Measurements from ENCODE around the gene DNA2. TPM values are rescaled to one million over a fixed set of nuclear protein-coding genes. Genes with fewer than 3 reads are reported as not detected.
"Not testable (repeated sequence)": the region's sequence is repeated elsewhere in the genome, so short reads cannot be mapped to it uniquely, and the experiment has no call there.

DNA2 gene
- total RNA-seq, result 1 to 10 TPM; 1.8 to 3.8 (median 2.5) TPM
- polyA plus RNA-seq, result 0.97 TPM
- long read RNA-seq, donor 1, result 0 reads
- long read RNA-seq, donor 2, result 0 reads
- long read RNA-seq, donor 3, partial matches to known transcripts, result 0 of 1 reads
- long read RNA-seq, donor 3, other reads (novel, unspliced or antisense), result 1 of 1 reads
- long read RNA-seq, donor 4, result 0 reads

DNA sequence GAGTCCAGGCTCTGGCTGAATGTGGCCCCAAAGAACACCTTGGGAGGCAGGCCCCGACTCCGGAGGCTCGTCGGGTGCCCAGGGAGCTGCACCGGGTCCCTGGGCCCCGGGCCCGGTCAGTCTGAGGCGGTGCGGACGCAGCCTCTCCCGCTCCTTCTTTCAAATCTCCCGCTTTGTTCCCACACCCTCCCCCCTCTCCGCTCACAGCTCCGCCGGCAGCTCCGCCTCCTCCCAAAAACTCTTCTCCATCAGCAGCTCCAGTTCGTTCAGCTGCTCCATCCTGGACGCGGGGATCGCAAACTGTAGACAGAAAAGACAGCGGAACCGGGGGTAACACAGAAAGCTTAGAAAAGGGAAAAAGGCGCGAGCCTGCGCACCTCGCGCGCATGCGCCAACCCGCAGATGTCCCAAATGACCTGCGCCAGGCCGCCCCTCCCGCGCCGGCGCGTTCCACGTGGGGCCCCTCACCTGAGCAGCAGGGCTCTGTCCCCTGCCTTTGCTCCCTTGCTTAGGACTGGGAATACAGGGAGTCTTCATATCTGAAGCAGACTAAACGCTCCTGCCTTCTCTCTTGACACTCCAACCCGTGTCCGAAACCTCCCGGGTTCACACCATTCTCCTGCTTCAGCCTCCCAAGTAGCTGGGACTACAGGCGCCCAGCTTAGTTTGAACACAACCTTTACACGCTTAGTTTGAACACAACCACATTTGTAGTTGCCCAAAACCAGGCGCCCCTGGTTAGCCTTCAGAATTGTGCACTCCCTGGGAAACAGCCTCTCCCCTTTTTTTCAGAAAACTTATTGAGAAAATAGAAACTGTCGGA is at the start of gene DNA2:
TSS of gene DNA2 (minus strand) at position 388 of the 823 bp plus-strand sequence. CDS start at position 279, 109 bp downstream.
- peak; percentile 90 to 91 for ATAC-seq
- peak; percentile 57 to 86 (median 83) for DNase-seq
- Histone ChIP-seq H3K4me1 (ENCODE audit: control insufficient read depth, insufficient read depth, low read length) (no peaks in the 10 kb centered on the region), H3K27me3 (ENCODE audit: control insufficient read depth, insufficient read depth) (no peaks in the 10 kb centered on the region), H3K27ac (ENCODE audit: low read length) (no peak within 1 kb of the TSS), H3K4me3 (ENCODE audit: low read length) (peak within 1 kb of the TSS; percentile 73), H3K9me3 (ENCODE audit: control insufficient read depth, low read length) (no peaks in the 10 kb centered on the region)
- WGBS, result 3% methylated on average over 46 of the region's 46 CpGs
- intact Hi-C loops (cut with DNase I), result no loop called here

GRCh38 chr10:68518609-68519008 is 46.8 kb upstream of the DNA2 start:
- WGBS, result 93% methylated on average over 11 of the region's 11 CpGs
- H3K9me3 ChIP-seq (ENCODE audit: control insufficient read depth, low read length); H3K27ac ChIP-seq (ENCODE audit: low read length); intact Hi-C loops (cut with DNase I); H3K4me3 ChIP-seq (ENCODE audit: low read length); H3K27me3 ChIP-seq (ENCODE audit: control insufficient read depth, insufficient read depth); DNase-seq; ATAC-seq; H3K4me1 ChIP-seq (ENCODE audit: control insufficient read depth, insufficient read depth, low read length): not testable (repeated sequence)

- no peak for ATAC-seq
- intact Hi-C loops (cut with DNase I), result no loop called here
Measured at GRCh38 chr10:68517188-68517587, 45.4 kb upstream of the DNA2 start.

DNA sequence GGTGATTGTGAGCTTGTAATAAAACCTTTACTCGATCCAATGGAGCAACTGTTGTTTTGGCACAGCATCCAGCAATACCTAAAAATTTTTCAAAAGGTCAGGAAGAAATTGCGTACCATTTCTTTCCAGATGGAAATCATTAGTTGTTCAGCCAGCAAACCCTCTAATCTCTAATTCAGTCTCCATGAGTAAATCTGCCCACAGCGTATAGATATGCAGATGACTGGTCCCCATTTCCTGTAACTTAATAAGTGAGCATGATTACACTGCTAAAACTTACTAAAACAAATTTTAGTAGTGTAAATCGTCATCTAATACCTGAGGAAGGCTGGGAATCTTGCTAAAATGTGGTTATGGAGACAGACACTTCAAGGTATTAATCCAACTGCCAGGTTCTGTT is 45.0 kb upstream of the DNA2 start:
- H3K4me1 ChIP-seq (ENCODE audit: control insufficient read depth, insufficient read depth, low read length), result no peaks in the 10 kb centered on the region
- no peaks in the 10 kb centered on the region for H3K27me3 ChIP-seq (ENCODE audit: control insufficient read depth, insufficient read depth)
- 64% methylated on average over 4 of the region's 4 CpGs for WGBS
- H3K27ac ChIP-seq (ENCODE audit: low read length), result no peak overlapping the region
- ATAC-seq (no peak), DNase-seq (no peak)
- no peak overlapping the region for H3K4me3 ChIP-seq (ENCODE audit: low read length)
- no peaks in the 10 kb centered on the region for H3K9me3 ChIP-seq (ENCODE audit: control insufficient read depth, low read length)
- intact Hi-C loops (cut with DNase I), result no loop called here

More at GRCh38 chr10:68517188-68517587, 45.4 kb upstream of the DNA2 start:
- H3K27me3 ChIP-seq (ENCODE audit: control insufficient read depth, insufficient read depth), result no peaks in the 10 kb centered on the region
- H3K27ac ChIP-seq (ENCODE audit: low read length), result no peak overlapping the region
- WGBS, result 96% methylated on average over 5 of the region's 5 CpGs
- H3K9me3 ChIP-seq (ENCODE audit: control insufficient read depth, low read length), result no peaks in the 10 kb centered on the region
- DNase-seq, result no peak
- H3K4me3 ChIP-seq (ENCODE audit: low read length), result no peak overlapping the region
- no peaks in the 10 kb centered on the region for H3K4me1 ChIP-seq (ENCODE audit: control insufficient read depth, insufficient read depth, low read length)

GRCh38 chr10:68516216-68516615 is 44.4 kb upstream of the DNA2 start:
- ATAC-seq; DNase-seq; H3K27me3 ChIP-seq (ENCODE audit: control insufficient read depth, insufficient read depth); H3K4me3 ChIP-seq (ENCODE audit: low read length); H3K4me1 ChIP-seq (ENCODE audit: control insufficient read depth, insufficient read depth, low read length); intact Hi-C loops (cut with DNase I); H3K9me3 ChIP-seq (ENCODE audit: control insufficient read depth, low read length); H3K27ac ChIP-seq (ENCODE audit: low read length): not testable (repeated sequence)
- WGBS, result 91% methylated on average over 2 of the region's 2 CpGs

DNA sequence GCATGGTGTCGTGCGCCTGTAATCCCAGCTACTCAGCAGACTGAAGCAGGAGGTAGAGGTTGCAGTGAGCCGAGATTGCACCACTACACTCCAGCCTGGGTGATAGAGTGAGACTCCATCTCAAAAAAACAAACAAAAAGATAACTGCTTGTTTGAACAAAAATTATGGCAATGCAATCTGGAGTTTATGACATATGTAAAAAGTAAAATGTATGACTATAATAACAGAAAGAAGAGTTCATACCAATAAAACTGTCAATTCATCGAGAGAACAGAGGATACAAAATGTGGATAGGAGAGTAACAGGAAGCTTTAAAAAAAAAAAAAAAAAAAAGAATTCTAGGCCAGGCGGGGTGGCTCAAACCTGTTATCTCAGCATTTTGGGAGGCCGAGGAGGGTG is 36.3 kb upstream of the DNA2 start:
- intact Hi-C loops (cut with DNase I), result no loop called here
- Histone ChIP-seq H3K4me3 (ENCODE audit: low read length) (no peak overlapping the region), H3K4me1 (ENCODE audit: control insufficient read depth, insufficient read depth, low read length) (no peaks in the 10 kb centered on the region), H3K9me3 (ENCODE audit: control insufficient read depth, low read length) (no peaks in the 10 kb centered on the region), H3K27me3 (ENCODE audit: control insufficient read depth, insufficient read depth) (no peaks in the 10 kb centered on the region), H3K27ac (ENCODE audit: low read length) (no peak overlapping the region)
- DNase-seq (no peak), ATAC-seq (no peak)
- 82% methylated on average over 6 of the region's 6 CpGs for WGBS

GRCh38 chr10:68506411-68506810 is 34.6 kb upstream of the DNA2 start:
- Histone ChIP-seq H3K4me1 (ENCODE audit: control insufficient read depth, insufficient read depth, low read length) (no peaks in the 10 kb centered on the region), H3K9me3 (ENCODE audit: control insufficient read depth, low read length) (no peaks in the 10 kb centered on the region), H3K4me3 (ENCODE audit: low read length) (no peak overlapping the region), H3K27me3 (ENCODE audit: control insufficient read depth, insufficient read depth) (no peaks in the 10 kb centered on the region), H3K27ac (ENCODE audit: low read length) (no peak overlapping the region)
- ATAC-seq, result no peak
- intact Hi-C loops (cut with DNase I), result no loop called here
- no peak for DNase-seq
- WGBS, result 95% methylated on average over 5 of the region's 5 CpGs

- Histone ChIP-seq H3K4me3 (ENCODE audit: low read length) (no peak overlapping the region), H3K27me3 (ENCODE audit: control insufficient read depth, insufficient read depth) (no peaks in the 10 kb centered on the region), H3K4me1 (ENCODE audit: control insufficient read depth, insufficient read depth, low read length) (no peaks in the 10 kb centered on the region), H3K9me3 (ENCODE audit: control insufficient read depth, low read length) (no peaks in the 10 kb centered on the region), H3K27ac (ENCODE audit: low read length) (no peak overlapping the region)
- intact Hi-C loops (cut with DNase I), result no loop called here
- WGBS, result 90% methylated on average over 1 of the region's 1 CpG
- DNase-seq (no peak), ATAC-seq (no peak)
Measured at GRCh38 chr10:68502846-68503245, 31.1 kb upstream of the DNA2 start.

DNA sequence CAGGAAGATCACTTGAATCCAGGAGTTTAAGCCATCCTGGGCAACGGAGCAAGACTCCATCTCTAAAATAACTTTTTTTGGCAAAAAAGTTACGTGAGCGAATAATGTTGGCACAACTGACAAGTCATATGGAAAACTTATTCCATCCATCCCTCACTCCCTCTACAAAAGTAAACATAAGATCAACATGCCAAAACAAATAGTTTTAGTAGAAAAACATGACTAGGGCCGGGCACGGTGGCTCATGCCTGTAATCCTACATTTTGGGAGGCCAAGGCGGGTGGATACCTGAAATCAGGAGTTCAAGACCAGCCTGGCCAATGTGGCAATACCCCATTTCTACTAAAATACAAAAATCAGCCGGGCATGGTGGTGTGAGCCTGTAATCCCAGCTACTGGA is 29.9 kb upstream of the DNA2 start:
- Histone ChIP-seq H3K27me3 (ENCODE audit: control insufficient read depth, insufficient read depth) (no peaks in the 10 kb centered on the region), H3K9me3 (ENCODE audit: control insufficient read depth, low read length) (no peaks in the 10 kb centered on the region), H3K4me3 (ENCODE audit: low read length) (no peak overlapping the region), H3K4me1 (ENCODE audit: control insufficient read depth, insufficient read depth, low read length) (no peaks in the 10 kb centered on the region), H3K27ac (ENCODE audit: low read length) (no peak overlapping the region)
- DNase-seq (no peak), ATAC-seq (no peak)
- WGBS, result 87% methylated on average over 7 of the region's 7 CpGs
- intact Hi-C loops (cut with DNase I), result no loop called here

DNA sequence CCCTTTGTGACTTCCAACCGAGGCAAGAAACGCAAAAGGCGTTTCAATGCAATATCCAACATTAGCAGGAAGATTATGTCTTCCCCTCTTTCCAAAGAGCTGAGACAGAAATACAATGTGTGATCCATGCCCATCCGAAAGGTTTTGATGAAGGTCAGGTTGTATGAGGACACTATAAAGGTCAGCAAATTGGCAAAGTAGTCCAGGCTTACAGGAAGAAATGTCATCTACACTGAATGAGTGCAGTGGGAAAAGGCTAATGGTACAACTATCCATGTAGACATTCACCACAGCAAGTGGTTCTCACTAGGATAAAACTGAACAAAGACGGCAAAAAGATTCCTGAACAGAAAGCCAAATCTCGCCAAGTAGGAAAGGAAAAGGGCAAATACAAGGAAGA is 27.8 kb upstream of the DNA2 start:
- Histone ChIP-seq H3K4me3 (ENCODE audit: low read length) (no peak overlapping the region), H3K27me3 (ENCODE audit: control insufficient read depth, insufficient read depth) (no peaks in the 10 kb centered on the region), H3K27ac (ENCODE audit: low read length) (no peak overlapping the region), H3K4me1 (ENCODE audit: control insufficient read depth, insufficient read depth, low read length) (no peaks in the 10 kb centered on the region), H3K9me3 (ENCODE audit: control insufficient read depth, low read length) (no peaks in the 10 kb centered on the region)
- intact Hi-C loops (cut with DNase I), result no loop called here
- ATAC-seq (no peak), DNase-seq (no peak)
- WGBS, result 95% methylated on average over 6 of the region's 6 CpGs

DNA sequence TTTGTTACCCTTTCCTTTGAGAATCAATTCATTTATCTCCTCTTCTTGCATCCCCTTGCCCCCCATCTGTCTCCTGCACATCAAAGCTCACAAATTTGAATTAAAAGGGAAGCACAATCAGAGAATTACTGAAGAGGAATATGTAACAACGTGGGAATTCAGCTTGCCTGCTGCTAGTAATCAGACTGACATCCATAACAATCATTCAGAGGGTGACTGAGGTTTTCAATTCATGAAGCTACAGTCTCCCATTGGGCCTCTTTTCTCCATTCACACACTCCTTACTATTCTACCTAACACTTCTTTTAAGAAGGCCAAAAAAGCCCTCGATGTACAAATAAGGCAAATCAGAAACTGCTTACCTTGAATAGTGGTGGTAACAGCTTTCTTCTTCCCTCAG is 24.3 kb upstream of the DNA2 start:
- intact Hi-C loops (cut with DNase I), result no loop called here
- Histone ChIP-seq H3K27ac (ENCODE audit: low read length) (no peak overlapping the region), H3K9me3 (ENCODE audit: control insufficient read depth, low read length) (no peaks in the 10 kb centered on the region), H3K27me3 (ENCODE audit: control insufficient read depth, insufficient read depth) (no peaks in the 10 kb centered on the region), H3K4me1 (ENCODE audit: control insufficient read depth, insufficient read depth, low read length) (no peaks in the 10 kb centered on the region), H3K4me3 (ENCODE audit: low read length) (no peak overlapping the region)
- DNase-seq (no peak), ATAC-seq (no peak)
- 36% methylated on average over 2 of the region's 2 CpGs for WGBS
